GM12878 (cell line): Measurements from ENCODE around the gene DAGLA. TPM values are rescaled to one million over a fixed set of nuclear protein-coding genes. Genes with fewer than 3 reads are reported as not detected.

ENCODE experiments used
- ATAC-seq: fragments of 200-7000 bp; cut with Tn5 transposase; 3 replicates; pipeline ENCODE4 v1.9.1; 2020; ENCODE audit warnings: mild to moderate bottlenecking, moderate library complexity
- BruUV-seq: library from RNA; stranded (reverse); fragments of 400-500 nt; replicated peaks from 2 replicates; lab custom pipeline; 2021; lab: Mats Ljungman, UMichigan
- CTCF ChIA-PET: fragments of 300-600 bp; sonication (Branson Sonifier 250); formaldehyde crosslinking; extraction: SDS; loops from one replicate; lab custom pipeline; 2021; ENCODE audit warnings: inconsistent platforms; lab: Yijun Ruan, JAX
- POLR2A ChIA-PET: fragments of 350-600 bp; formaldehyde crosslinking; extraction: SDS; loops from one replicate; lab custom pipeline; 2021; ENCODE audit warnings: inconsistent platforms; lab: Charles Lee
- RAD21 ChIA-PET: fragments of 300-600 bp; sonication (Branson Sonifier 250); formaldehyde crosslinking; loops from one replicate; lab custom pipeline; 2023; ENCODE audit warnings: antibody characterized with exemption; ENCODE audit not compliant: unreplicated experiment; lab: Charles Lee
- SMC1A ChIA-PET: fragments of 300-600 bp; sonication (Branson Sonifier 250); formaldehyde crosslinking; loops from one replicate; lab custom pipeline; 2023; ENCODE audit not compliant: unreplicated experiment, uncharacterized antibody; lab: Charles Lee
- DNase-seq: peaks from one replicate; pipeline ENCODE4 v3.0.0-alpha.2; 2011; ENCODE audit warnings: low read depth, low spot score
- FAIRE-seq: peaks from 3 replicates; lab custom pipeline; 2011; peaks lifted over from hg19 to GRCh38; lab: Jason Lieb, UNC
- H2AFZ ChIP-seq: 2 replicates; pipeline ENCODE4 v1.6.0; 2011; ENCODE audit warnings: low read depth, low read length, control low read depth; ENCODE audit not compliant: control insufficient read depth
- H3K27ac ChIP-seq: 2 replicates; pipeline ENCODE4 v1.5.1; 2011; ENCODE audit warnings: control low read depth; ENCODE audit not compliant: control insufficient read depth, insufficient read depth
- H3K27me3 ChIP-seq, 2 experiments: replicated peaks in 1 of 2; 2 replicates each; pipeline versions ENCODE4 v1.6.0 to v1.6.1; 2011; ENCODE audit warnings: low read length in 1 of 2; ENCODE audit not compliant: control insufficient read depth in 2 of 2, insufficient read depth in 2 of 2
- H3K36me3 ChIP-seq, 2 experiments: 2 replicates each; pipeline ENCODE4 v1.5.1; 2011; ENCODE audit warnings: low read length in 1 of 2; ENCODE audit not compliant: control insufficient read depth in 2 of 2, insufficient read depth in 2 of 2
- H3K4me1 ChIP-seq: 2 replicates; pipeline ENCODE4 v1.6.1; 2011; ENCODE audit warnings: mild to moderate bottlenecking, low read length, moderate library complexity, mixed read lengths; ENCODE audit not compliant: control insufficient read depth, insufficient read depth
- H3K4me2 ChIP-seq: 2 replicates; pipeline ENCODE4 v1.6.0; 2011; ENCODE audit warnings: control low read depth; ENCODE audit not compliant: control insufficient read depth, insufficient read depth
- H3K4me3 ChIP-seq: fragments of 200-600 bp; sonication (generic); 2 replicates; pipeline ENCODE4 v1.5.1; 2016
- H3K79me2 ChIP-seq: 2 replicates; pipeline ENCODE4 v1.6.0; 2011; ENCODE audit warnings: low read length; ENCODE audit not compliant: control insufficient read depth, insufficient read depth
- H3K9ac ChIP-seq: 2 replicates; pipeline ENCODE4 v1.8.0; 2011; ENCODE audit warnings: low read length, control low read depth, mixed read lengths; ENCODE audit not compliant: control insufficient read depth, insufficient read depth
- H3K9me3 ChIP-seq: replicated peaks from 3 replicates; pipeline ENCODE4 v1.5.1; 2011; ENCODE audit warnings: mild to moderate bottlenecking, low read length; ENCODE audit not compliant: control insufficient read depth, insufficient read depth
- H4K20me1 ChIP-seq: 2 replicates; pipeline ENCODE4 v1.6.0; 2011; ENCODE audit not compliant: control insufficient read depth, insufficient read depth
- BRCA1 ChIP-seq: IDR thresholded peaks from 2 replicates; pipeline ENCODE4 v1.6.1; 2011; ENCODE audit warnings: low read depth, low read length, improper control_type of control experiment
- CHD2 ChIP-seq: IDR thresholded peaks from 2 replicates; pipeline ENCODE4 v1.6.1; 2011; ENCODE audit warnings: low read depth, low read length, improper control_type of control experiment, borderline replicate concordance
- MEF2A ChIP-seq: IDR thresholded peaks from 2 replicates; pipeline ENCODE4 v1.6.1; 2011; ENCODE audit warnings: low read depth, mild to moderate bottlenecking, low read length, moderate library complexity; ENCODE audit not compliant: insufficient read depth
- MTA3 ChIP-seq: IDR thresholded peaks from 2 replicates; pipeline ENCODE4 v1.6.1; 2012; ENCODE audit warnings: low read length, inconsistent platforms, borderline replicate concordance
- NBN ChIP-seq: fragments of 450-650 bp; IDR thresholded peaks from 2 replicates; pipeline ENCODE4 v1.6.1; 2016
- SMC3 ChIP-seq: IDR thresholded peaks from 2 replicates; pipeline ENCODE4 v1.6.1; 2011; ENCODE audit warnings: low read length, improper control_type of control experiment, borderline replicate concordance
- YY1 ChIP-seq: IDR thresholded peaks from 2 replicates; pipeline ENCODE4 v1.6.1; 2011; ENCODE audit warnings: low read depth, mild to moderate bottlenecking, low read length
- ZNF207 ChIP-seq: fragments of 450-650 bp; IDR thresholded peaks from 2 replicates; pipeline ENCODE4 v1.6.1; 2014; ENCODE audit warnings: antibody characterized with exemption, mild to moderate bottlenecking, borderline replicate concordance
- ZNF274 ChIP-seq: IDR thresholded peaks from one replicate; pipeline ENCODE4 v1.8.0; 2011; ENCODE audit not compliant: insufficient read length, insufficient read depth
- WGBS: methylation state at CpG from one replicate; pipeline ENCODE4 v1.1.6; 2016; ENCODE audit warnings: low lambda C conversion rate; ENCODE audit not compliant: insufficient replicate concordance, insufficient coverage; ENCODE audit errors: missing lambda C conversion rate; 5-methylcytosine and 5-hydroxymethylcytosine counted together
- in situ Hi-C: fragments of 300-500 bp; cut with MboI; formaldehyde crosslinking; loops from 9 replicates; pipeline ENCODE4 v1.14.3; 2018; ENCODE audit warnings: mixed read lengths
- intact Hi-C: fragments of 100-400 bp; cut with micrococcal nuclease; formaldehyde crosslinking; loops from one replicate; pipeline ENCODE4 v1.14.2; 2022; ENCODE audit not compliant: unreplicated experiment
- polyA plus RNA-seq, 11 experiments: library from polyadenylated mRNA; depleted of rRNA in 4 of 11; unstranded in 6 of 11; stranded (reverse) in 5 of 11; fragments of >200 nt; fragmentation: Nextera tagmentation in 4 of 11; fragmentation: Illumina TruSeq in 1 of 11; extraction: Ambion mirVana in 4 of 11; extraction: Trizol in 1 of 11; gene quantifications; 1 replicate in 1 of 11; 2 replicates in 10 of 11; pipeline versions ENCODE4 v1.2.1 to v1.2.3, GENCODE V29; 2011 to 2016; ENCODE audit warnings: inconsistent platforms in 2 of 11, missing spikeins in 2 of 11, low read depth in 1 of 11
- total RNA-seq, 4 experiments: library from RNA; depleted of rRNA in 3 of 4; stranded (reverse); fragments of >200 nt in 3 of 4; fragmentation: Illumina TruSeq in 1 of 4; extraction: Trizol in 1 of 4; gene quantifications; 2 replicates each; pipeline versions ENCODE4 v1.2.1 to v1.2.3, GENCODE V29; 2013 to 2021
- TF ChIP-seq, protein P1 (sequence below): fragments of 450-650 bp; IDR thresholded peaks from 2 replicates; pipeline ENCODE4 v1.6.1; 2018; ENCODE audit warnings: mild to moderate bottlenecking, low read depth, moderate library complexity; ENCODE audit not compliant: partially characterized antibody
- TF ChIP-seq, protein P2 (sequence below), 3 experiments: IDR thresholded peaks in 2 of 3; conservative IDR thresholded peaks in 1 of 3; 2 replicates each; pipeline ENCODE4 v1.5.1; 2011; ENCODE audit warnings: low read depth in 3 of 3, low read length in 3 of 3, mild to moderate bottlenecking in 3 of 3, control low read depth in 2 of 3, moderate library complexity in 2 of 3, inconsistent platforms in 1 of 3, mixed read lengths in 1 of 3; ENCODE audit not compliant: control insufficient read depth in 2 of 3, insufficient read depth in 1 of 3; ENCODE audit errors: extremely low read depth in 1 of 3
- TF ChIP-seq, protein P3 (sequence below): fragments of 450-650 bp; IDR thresholded peaks from 2 replicates; pipeline ENCODE4 v1.6.1; 2017; ENCODE audit warnings: low read depth, mild to moderate bottlenecking, moderate library complexity
- TF ChIP-seq, protein P4 (sequence below): fragments of 450-650 bp; IDR thresholded peaks from 2 replicates; pipeline ENCODE4 v1.6.1; 2017; ENCODE audit warnings: mild to moderate bottlenecking, low read depth, inconsistent platforms; ENCODE audit not compliant: poor library complexity, severe bottlenecking

DAGLA gene
- total and polyA plus RNA-seq, 10 of the 15 experiments (the other 5 are each of a cell fraction or from before 2014, with no cell fraction given): 0.05 TPM; not detected in 9

GRCh38 chr11:61747192-61747966 lies 67.2 kb downstream of the DAGLA start:
- H3K9ac ChIP-seq: no peak overlapping the region
- FAIRE-seq: peak; percentile 78
- peak; percentile 91 for TF ChIP-seq SMC3
- TF ChIP-seq NBN: 0 out of 2 replicates have a peak, but pooled peaks have one; percentile 62
- TF ChIP-seq BRCA1: no peak
- 0 out of 2 replicates have a peak, but pooled peaks have one; percentile 15 for TF ChIP-seq CHD2
- no peak for TF ChIP-seq YY1
- TF ChIP-seq, protein P1, sequence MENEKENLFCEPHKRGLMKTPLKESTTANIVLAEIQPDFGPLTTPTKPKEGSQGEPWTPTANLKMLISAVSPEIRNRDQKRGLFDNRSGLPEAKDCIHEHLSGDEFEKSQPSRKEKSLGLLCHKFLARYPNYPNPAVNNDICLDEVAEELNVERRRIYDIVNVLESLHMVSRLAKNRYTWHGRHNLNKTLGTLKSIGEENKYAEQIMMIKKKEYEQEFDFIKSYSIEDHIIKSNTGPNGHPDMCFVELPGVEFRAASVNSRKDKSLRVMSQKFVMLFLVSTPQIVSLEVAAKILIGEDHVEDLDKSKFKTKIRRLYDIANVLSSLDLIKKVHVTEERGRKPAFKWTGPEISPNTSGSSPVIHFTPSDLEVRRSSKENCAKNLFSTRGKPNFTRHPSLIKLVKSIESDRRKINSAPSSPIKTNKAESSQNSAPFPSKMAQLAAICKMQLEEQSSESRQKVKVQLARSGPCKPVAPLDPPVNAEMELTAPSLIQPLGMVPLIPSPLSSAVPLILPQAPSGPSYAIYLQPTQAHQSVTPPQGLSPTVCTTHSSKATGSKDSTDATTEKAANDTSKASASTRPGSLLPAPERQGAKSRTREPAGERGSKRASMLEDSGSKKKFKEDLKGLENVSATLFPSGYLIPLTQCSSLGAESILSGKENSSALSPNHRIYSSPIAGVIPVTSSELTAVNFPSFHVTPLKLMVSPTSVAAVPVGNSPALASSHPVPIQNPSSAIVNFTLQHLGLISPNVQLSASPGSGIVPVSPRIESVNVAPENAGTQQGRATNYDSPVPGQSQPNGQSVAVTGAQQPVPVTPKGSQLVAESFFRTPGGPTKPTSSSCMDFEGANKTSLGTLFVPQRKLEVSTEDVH: no peak
- TF ChIP-seq MEF2A: no peak
- TF ChIP-seq ZNF207: no peak
- TF ChIP-seq, protein P2, sequence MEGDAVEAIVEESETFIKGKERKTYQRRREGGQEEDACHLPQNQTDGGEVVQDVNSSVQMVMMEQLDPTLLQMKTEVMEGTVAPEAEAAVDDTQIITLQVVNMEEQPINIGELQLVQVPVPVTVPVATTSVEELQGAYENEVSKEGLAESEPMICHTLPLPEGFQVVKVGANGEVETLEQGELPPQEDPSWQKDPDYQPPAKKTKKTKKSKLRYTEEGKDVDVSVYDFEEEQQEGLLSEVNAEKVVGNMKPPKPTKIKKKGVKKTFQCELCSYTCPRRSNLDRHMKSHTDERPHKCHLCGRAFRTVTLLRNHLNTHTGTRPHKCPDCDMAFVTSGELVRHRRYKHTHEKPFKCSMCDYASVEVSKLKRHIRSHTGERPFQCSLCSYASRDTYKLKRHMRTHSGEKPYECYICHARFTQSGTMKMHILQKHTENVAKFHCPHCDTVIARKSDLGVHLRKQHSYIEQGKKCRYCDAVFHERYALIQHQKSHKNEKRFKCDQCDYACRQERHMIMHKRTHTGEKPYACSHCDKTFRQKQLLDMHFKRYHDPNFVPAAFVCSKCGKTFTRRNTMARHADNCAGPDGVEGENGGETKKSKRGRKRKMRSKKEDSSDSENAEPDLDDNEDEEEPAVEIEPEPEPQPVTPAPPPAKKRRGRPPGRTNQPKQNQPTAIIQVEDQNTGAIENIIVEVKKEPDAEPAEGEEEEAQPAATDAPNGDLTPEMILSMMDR (IDR thresholded peaks at IDR 0.05 in 2 of 3, conservative IDR thresholded peaks at IDR 0.05 in 1 of 3; ENCODE audit: control insufficient read depth in 2 of 3, extremely low read depth in 1 of 3, insufficient read depth in 1 of 3, low read depth in 3 of 3, low read length in 3 of 3): peak; percentile 75 to 96 (median 96)
- TF ChIP-seq, protein P3, sequence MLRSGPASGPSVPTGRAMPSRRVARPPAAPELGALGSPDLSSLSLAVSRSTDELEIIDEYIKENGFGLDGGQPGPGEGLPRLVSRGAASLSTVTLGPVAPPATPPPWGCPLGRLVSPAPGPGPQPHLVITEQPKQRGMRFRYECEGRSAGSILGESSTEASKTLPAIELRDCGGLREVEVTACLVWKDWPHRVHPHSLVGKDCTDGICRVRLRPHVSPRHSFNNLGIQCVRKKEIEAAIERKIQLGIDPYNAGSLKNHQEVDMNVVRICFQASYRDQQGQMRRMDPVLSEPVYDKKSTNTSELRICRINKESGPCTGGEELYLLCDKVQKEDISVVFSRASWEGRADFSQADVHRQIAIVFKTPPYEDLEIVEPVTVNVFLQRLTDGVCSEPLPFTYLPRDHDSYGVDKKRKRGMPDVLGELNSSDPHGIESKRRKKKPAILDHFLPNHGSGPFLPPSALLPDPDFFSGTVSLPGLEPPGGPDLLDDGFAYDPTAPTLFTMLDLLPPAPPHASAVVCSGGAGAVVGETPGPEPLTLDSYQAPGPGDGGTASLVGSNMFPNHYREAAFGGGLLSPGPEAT: no peak
- TF ChIP-seq, protein P4, sequence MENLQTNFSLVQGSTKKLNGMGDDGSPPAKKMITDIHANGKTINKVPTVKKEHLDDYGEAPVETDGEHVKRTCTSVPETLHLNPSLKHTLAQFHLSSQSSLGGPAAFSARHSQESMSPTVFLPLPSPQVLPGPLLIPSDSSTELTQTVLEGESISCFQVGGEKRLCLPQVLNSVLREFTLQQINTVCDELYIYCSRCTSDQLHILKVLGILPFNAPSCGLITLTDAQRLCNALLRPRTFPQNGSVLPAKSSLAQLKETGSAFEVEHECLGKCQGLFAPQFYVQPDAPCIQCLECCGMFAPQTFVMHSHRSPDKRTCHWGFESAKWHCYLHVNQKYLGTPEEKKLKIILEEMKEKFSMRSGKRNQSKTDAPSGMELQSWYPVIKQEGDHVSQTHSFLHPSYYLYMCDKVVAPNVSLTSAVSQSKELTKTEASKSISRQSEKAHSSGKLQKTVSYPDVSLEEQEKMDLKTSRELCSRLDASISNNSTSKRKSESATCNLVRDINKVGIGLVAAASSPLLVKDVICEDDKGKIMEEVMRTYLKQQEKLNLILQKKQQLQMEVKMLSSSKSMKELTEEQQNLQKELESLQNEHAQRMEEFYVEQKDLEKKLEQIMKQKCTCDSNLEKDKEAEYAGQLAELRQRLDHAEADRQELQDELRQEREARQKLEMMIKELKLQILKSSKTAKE: no peak
- no peak for TF ChIP-seq ZNF274
- no peak for TF ChIP-seq MTA3

More at GRCh38 chr11:61747192-61747966, 67.2 kb downstream of the DAGLA start:
- no peak overlapping the region for H3K4me2 ChIP-seq
- ChIA-PET SMC1A (interaction anchor here (0.6 to 6.5 kb wide), 7 partner anchors 12 to 365 kb away, joined by 3 to 91 read pairs (median 5); partner anchors contain the start of genes FEN1 and TMEM258), POLR2A (interaction anchor here (1.1 to 1.7 kb wide), 3 partner anchors 29 to 44 kb away, joined by 3 to 6 read pairs (median 3); no protein-coding TSS in a partner anchor), CTCF (interaction anchor here (0.6 to 7.0 kb wide), 25 partner anchors 10 to 365 kb away, joined by 3 to 200 read pairs (median 4); partner anchors contain the start of genes FEN1 and TMEM258), RAD21 (interaction anchor here (0.6 to 3.4 kb wide), 13 partner anchors 11 to 335 kb away, joined by 3 to 32 read pairs (median 4); partner anchors contain the start of genes FEN1 and TMEM258)
- no peaks in the 10 kb centered on the region; the same call in 1 of the 2 replicates for H3K4me1 ChIP-seq
- ATAC-seq (peak; percentile 93), DNase-seq (no peak)
- H3K9me3 ChIP-seq: no peaks in the 10 kb centered on the region
- WGBS: 36% methylated on average over 19 of the region's 19 CpGs
- in situ Hi-C loops: loop anchor here (5.0 kb wide), 1 partner anchor 35 kb away; no protein-coding TSS in a partner anchor
- no peaks in the 10 kb centered on the region for H3K79me2 ChIP-seq
- intact Hi-C loops: loop anchor here (1.0 to 5.0 kb wide), 2 partner anchors 29 to 360 kb away; no protein-coding TSS in a partner anchor
- H2AFZ ChIP-seq: peak overlapping the region; percentile 47
- H3K27ac ChIP-seq: no peak overlapping the region
- no peaks in the 10 kb centered on the region for H4K20me1 ChIP-seq
- H3K4me3 ChIP-seq: no peak overlapping the region
- no peaks in the 10 kb centered on the region for H3K36me3 ChIP-seq
- BruUV-seq: no TSS peak
- peaks cover 0 to 4% of the 10 kb centered on the region in 2 experiments; a peak in 1 of 4 replicates for H3K27me3 ChIP-seq
